Endothelial cell (in vitro differentiated cells): ENCODE measurements around the gene TRPM5. TPM values are rescaled to one million over a fixed set of nuclear protein-coding genes. Genes with fewer than 3 reads are reported as not detected.

Experiments
- DNase-seq: peaks from one replicate; pipeline ENCODE4 v3.0.0; 2021; ENCODE audit warnings: low spot score
- H3K27ac Mint-ChIP-seq: one replicate; pipeline ENCODE4 v1.8.0; 2021; ENCODE audit warnings: mixed read lengths, inconsistent platforms; ENCODE audit not compliant: unreplicated experiment
- H3K27me3 Mint-ChIP-seq: one replicate; pipeline ENCODE4 v1.8.0; 2021; ENCODE audit warnings: mild to moderate bottlenecking, moderate library complexity, mixed read lengths, inconsistent platforms; ENCODE audit not compliant: unreplicated experiment
- H3K36me3 Mint-ChIP-seq: one replicate; pipeline ENCODE4 v1.8.0; 2021; ENCODE audit warnings: mild to moderate bottlenecking, low read depth, mixed read lengths, inconsistent platforms; ENCODE audit not compliant: unreplicated experiment
- H3K4me1 Mint-ChIP-seq: one replicate; pipeline ENCODE4 v1.8.0; 2021; ENCODE audit warnings: mild to moderate bottlenecking, mixed read lengths, inconsistent platforms; ENCODE audit not compliant: unreplicated experiment
- H3K4me3 Mint-ChIP-seq: one replicate; pipeline ENCODE4 v1.8.0; 2021; ENCODE audit warnings: mild to moderate bottlenecking, mixed read lengths, inconsistent platforms; ENCODE audit not compliant: unreplicated experiment
- H3K9me3 Mint-ChIP-seq: one replicate; pipeline ENCODE4 v1.8.0; 2021; ENCODE audit warnings: mixed read lengths, inconsistent platforms; ENCODE audit not compliant: unreplicated experiment
- total RNA-seq: library from RNA; stranded (reverse); fragmentation: NEBNext Ultra II Directional; extraction: Animal tissue kit (Norgen Biotek cat#: 25700); gene quantifications from one replicate; pipeline ENCODE4 v1.2.1, GENCODE V29; 2021; ENCODE audit not compliant: unreplicated experiment
- TF ChIP-seq, protein P1 (sequence below): fragments of 200-600 bp; sonication (generic); IDR thresholded peaks from one replicate; pipeline ENCODE4 v1.5.0; 2021; ENCODE audit warnings: antibody characterized with exemption; ENCODE audit not compliant: unreplicated experiment

Gene TRPM5
- total RNA-seq, 1 donor from 2014 or later = 0.38 TPM

DNA sequence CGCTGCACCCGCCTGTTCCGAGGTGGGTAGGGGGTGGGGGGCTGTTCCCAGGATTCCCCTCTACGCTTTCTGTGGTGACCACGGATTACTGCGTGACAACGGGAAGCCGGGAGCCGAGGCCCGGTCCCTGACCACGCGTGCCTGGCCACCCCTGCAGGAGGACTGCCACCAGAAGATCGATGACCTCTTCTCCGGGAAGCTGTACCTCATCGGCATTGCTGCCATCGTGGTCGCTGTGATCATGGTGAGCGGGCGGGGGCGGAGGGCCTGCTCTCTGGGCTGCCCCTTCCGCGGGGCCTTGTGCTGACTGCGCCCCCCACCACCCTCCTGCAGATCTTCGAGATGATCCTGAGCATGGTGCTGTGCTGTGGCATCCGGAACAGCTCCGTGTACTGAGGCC lies 47.8 kb downstream of the TRPM5 start:
- H3K36me3 Mint-ChIP-seq = peaks cover 6% of the 10 kb centered on the region
- TF ChIP-seq, protein P1, sequence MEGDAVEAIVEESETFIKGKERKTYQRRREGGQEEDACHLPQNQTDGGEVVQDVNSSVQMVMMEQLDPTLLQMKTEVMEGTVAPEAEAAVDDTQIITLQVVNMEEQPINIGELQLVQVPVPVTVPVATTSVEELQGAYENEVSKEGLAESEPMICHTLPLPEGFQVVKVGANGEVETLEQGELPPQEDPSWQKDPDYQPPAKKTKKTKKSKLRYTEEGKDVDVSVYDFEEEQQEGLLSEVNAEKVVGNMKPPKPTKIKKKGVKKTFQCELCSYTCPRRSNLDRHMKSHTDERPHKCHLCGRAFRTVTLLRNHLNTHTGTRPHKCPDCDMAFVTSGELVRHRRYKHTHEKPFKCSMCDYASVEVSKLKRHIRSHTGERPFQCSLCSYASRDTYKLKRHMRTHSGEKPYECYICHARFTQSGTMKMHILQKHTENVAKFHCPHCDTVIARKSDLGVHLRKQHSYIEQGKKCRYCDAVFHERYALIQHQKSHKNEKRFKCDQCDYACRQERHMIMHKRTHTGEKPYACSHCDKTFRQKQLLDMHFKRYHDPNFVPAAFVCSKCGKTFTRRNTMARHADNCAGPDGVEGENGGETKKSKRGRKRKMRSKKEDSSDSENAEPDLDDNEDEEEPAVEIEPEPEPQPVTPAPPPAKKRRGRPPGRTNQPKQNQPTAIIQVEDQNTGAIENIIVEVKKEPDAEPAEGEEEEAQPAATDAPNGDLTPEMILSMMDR = no peak
- peaks cover 5% of the 10 kb centered on the region for H3K27me3 Mint-ChIP-seq
- DNase-seq = no peak
- H3K9me3 Mint-ChIP-seq = no peaks in the 10 kb centered on the region
- H3K27ac Mint-ChIP-seq = no peak overlapping the region
- H3K4me1 Mint-ChIP-seq = peaks cover 2% of the 10 kb centered on the region
- no peak overlapping the region for H3K4me3 Mint-ChIP-seq

DNA sequence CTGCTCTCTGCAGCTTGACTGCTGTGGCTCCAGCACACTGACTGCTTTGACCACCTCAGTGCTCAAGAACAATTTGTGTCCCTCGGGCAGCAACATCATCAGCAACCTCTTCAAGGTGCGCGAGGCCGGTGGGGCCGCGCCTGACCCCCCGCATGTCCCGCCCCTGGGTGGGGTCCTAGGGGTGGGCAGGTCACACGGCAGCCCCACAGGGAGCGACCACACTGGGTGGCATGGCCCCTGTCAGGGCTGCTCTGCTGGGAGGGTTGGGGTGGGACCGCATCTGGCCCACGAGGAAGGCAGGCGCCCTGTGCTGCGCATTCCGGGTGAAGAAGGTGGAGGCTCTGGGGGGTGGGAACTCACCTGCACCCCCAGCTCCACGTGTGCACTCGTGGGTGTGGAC lies 48.5 kb downstream of the TRPM5 start:
- H3K27ac Mint-ChIP-seq = no peak overlapping the region
- no peaks in the 10 kb centered on the region for H3K9me3 Mint-ChIP-seq
- TF ChIP-seq, protein P1 = no peak
- H3K36me3 Mint-ChIP-seq = peaks cover 6% of the 10 kb centered on the region
- H3K4me3 Mint-ChIP-seq = no peak overlapping the region
- DNase-seq = no peak
- no peaks in the 10 kb centered on the region for H3K4me1 Mint-ChIP-seq
- H3K27me3 Mint-ChIP-seq = peaks cover 5% of the 10 kb centered on the region

DNA sequence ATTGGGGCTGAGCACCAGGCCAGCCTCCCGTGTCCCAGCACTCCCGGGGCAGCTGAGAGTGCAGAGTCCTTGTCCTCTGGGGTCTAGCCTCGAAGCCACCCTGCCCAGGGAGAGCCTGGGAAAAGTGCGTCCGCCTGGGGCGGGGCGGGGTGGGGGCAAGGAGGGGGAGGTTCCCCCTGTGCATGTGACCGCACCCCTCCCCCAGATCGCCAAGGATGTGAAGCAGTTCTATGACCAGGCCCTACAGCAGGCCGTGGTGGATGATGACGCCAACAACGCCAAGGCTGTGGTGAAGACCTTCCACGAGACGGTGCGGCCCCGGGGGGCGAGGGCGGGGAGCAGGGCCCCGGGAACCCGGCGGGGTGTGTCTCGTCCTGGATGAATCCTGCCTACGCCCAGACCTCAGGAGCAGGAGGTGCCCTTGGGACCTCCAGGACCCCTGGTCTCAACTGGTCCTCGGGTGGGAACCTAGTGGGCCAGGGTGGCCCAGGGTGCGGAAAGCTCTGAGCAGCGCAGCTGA lies 49.0 kb downstream of the TRPM5 start:
- H3K27me3 Mint-ChIP-seq = peaks cover 5% of the 10 kb centered on the region
- no peaks in the 10 kb centered on the region for H3K9me3 Mint-ChIP-seq
- DNase-seq = no peak
- H3K27ac Mint-ChIP-seq = no peak overlapping the region
- TF ChIP-seq, protein P1 = no peak
- peaks cover 6% of the 10 kb centered on the region for H3K36me3 Mint-ChIP-seq
- no peak overlapping the region for H3K4me3 Mint-ChIP-seq
- H3K4me1 Mint-ChIP-seq = no peaks in the 10 kb centered on the region

DNA sequence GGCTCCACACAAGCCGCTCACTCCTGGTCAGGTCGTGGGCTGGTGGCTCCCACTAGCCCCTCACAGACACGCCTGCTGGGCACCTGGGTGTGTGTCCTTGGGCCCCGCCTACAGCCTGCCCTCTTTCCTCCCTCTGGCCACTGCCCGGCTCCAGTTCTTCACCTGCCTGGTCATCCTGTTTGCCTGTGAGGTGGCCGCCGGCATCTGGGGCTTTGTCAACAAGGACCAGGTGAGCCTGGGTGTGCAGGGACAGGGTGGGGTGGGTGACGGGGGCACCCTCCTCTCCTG lies 49.6 kb downstream of the TRPM5 start:
- Mint-ChIP-seq H3K4me3 (no peak overlapping the region), H3K36me3 (peaks cover 6% of the 10 kb centered on the region), H3K4me1 (peaks cover 2% of the 10 kb centered on the region), H3K27me3 (peaks cover 7% of the 10 kb centered on the region), H3K27ac (no peak overlapping the region), H3K9me3 (no peaks in the 10 kb centered on the region)
- TF ChIP-seq, protein P1 = no peak
- no peak for DNase-seq

Other genes starting within 250 kb of the TRPM5 start
- gene ASCL2, start 173.9 kb downstream of the TRPM5 start, total RNA-seq = not detected
- gene C11orf21, start 142.6 kb downstream of the TRPM5 start, total RNA-seq = 0.13 TPM
- gene TSPAN32, start 142.5 kb downstream of the TRPM5 start, total RNA-seq = 0.23 TPM
- 424 TPM for gene CD81, start 67.2 kb downstream of the TRPM5 start, total RNA-seq
- 48.4 TPM for gene TSSC4, start 43.8 kb downstream of the TRPM5 start, total RNA-seq
- 35.3 TPM for gene KCNQ1, start 494 bp upstream of the TRPM5 start, total RNA-seq